ENCODE measurements around the gene CHN2. TPM values are rescaled to one million over a fixed set of nuclear protein-coding genes. Genes with fewer than 3 reads are reported as not detected.

The CHN2 gene
- total RNA-seq, 2 experiments from 2014 or later = 2.1 to 3.5 TPM

GRCh38 chr7:29300649-29301048 is 106.1 kb downstream of the CHN2 start:
- Histone ChIP-seq H3K9me3 (ENCODE audit: control insufficient read depth in 1 of 2, insufficient read depth in 1 of 2, low read length in 2 of 2) (no peaks in the 10 kb centered on the region), H3K27ac (ENCODE audit: low read depth in 1 of 2, low read length in 2 of 2) (no peak overlapping the region), H3K36me3 (ENCODE audit: insufficient read depth, low read length) (no peaks in the 10 kb centered on the region), H3K4me1 (ENCODE audit: insufficient read depth, low read length) (no peaks in the 10 kb centered on the region), H3K27me3 (ENCODE audit: control insufficient read depth in 1 of 2, insufficient read depth in 2 of 2, low read length in 2 of 2) (no peaks in the 10 kb centered on the region), H3K4me3 (ENCODE audit: low read length) (no peak overlapping the region)
- TF ChIP-seq, protein P1, sequence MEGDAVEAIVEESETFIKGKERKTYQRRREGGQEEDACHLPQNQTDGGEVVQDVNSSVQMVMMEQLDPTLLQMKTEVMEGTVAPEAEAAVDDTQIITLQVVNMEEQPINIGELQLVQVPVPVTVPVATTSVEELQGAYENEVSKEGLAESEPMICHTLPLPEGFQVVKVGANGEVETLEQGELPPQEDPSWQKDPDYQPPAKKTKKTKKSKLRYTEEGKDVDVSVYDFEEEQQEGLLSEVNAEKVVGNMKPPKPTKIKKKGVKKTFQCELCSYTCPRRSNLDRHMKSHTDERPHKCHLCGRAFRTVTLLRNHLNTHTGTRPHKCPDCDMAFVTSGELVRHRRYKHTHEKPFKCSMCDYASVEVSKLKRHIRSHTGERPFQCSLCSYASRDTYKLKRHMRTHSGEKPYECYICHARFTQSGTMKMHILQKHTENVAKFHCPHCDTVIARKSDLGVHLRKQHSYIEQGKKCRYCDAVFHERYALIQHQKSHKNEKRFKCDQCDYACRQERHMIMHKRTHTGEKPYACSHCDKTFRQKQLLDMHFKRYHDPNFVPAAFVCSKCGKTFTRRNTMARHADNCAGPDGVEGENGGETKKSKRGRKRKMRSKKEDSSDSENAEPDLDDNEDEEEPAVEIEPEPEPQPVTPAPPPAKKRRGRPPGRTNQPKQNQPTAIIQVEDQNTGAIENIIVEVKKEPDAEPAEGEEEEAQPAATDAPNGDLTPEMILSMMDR (IDR thresholded peaks at IDR 0.05) = no peak
- ChIA-PET POLR2A (no interaction called here), CTCF (no interaction called here)
- no peak for DNase-seq
- intact Hi-C loops (cut with DNase I, micrococcal nuclease) = no loop called here
- H3K36me3 Mint-ChIP-seq (ENCODE audit: low read depth) = no peaks in the 10 kb centered on the region
- no peak for ATAC-seq (ENCODE audit: poor library complexity)
- H3K9me3 Mint-ChIP-seq = no peaks in the 10 kb centered on the region
- no peak overlapping the region for H3K27ac Mint-ChIP-seq
- H3K4me3 Mint-ChIP-seq = no peak overlapping the region
- no peaks in the 10 kb centered on the region for H3K4me1 Mint-ChIP-seq (ENCODE audit: low read depth)
- H3K27me3 Mint-ChIP-seq = no peaks in the 10 kb centered on the region

GRCh38 chr7:29302666-29303395 is 108.3 kb downstream of the CHN2 start:
- no peak overlapping the region for H3K27ac ChIP-seq (ENCODE audit: low read depth in 1 of 2, low read length in 2 of 2)
- intact Hi-C loops (cut with DNase I, micrococcal nuclease) = no loop called here
- DNase-seq (no peak), ATAC-seq (ENCODE audit: poor library complexity) (no peak)
- Mint-ChIP-seq H3K27ac (no peak overlapping the region), H3K27me3 (no peaks in the 10 kb centered on the region), H3K4me3 (no peak overlapping the region), H3K9me3 (no peaks in the 10 kb centered on the region), H3K4me1 (ENCODE audit: low read depth) (no peaks in the 10 kb centered on the region), H3K36me3 (ENCODE audit: low read depth) (no peaks in the 10 kb centered on the region)
- no peak overlapping the region for H3K4me3 ChIP-seq (ENCODE audit: low read length)
- no peaks in the 10 kb centered on the region for H3K27me3 ChIP-seq (ENCODE audit: control insufficient read depth in 1 of 2, insufficient read depth in 2 of 2, low read length in 2 of 2)
- H3K9me3 ChIP-seq (ENCODE audit: control insufficient read depth in 1 of 2, insufficient read depth in 1 of 2, low read length in 2 of 2) = no peaks in the 10 kb centered on the region
- H3K4me1 ChIP-seq (ENCODE audit: insufficient read depth, low read length) = no peaks in the 10 kb centered on the region
- no peaks in the 10 kb centered on the region for H3K36me3 ChIP-seq (ENCODE audit: insufficient read depth, low read length)
- TF ChIP-seq, protein P1 (IDR thresholded peaks at IDR 0.05) = no peak
- POLR2A ChIA-PET = no interaction called here
- CTCF ChIA-PET = no interaction called here

DNA sequence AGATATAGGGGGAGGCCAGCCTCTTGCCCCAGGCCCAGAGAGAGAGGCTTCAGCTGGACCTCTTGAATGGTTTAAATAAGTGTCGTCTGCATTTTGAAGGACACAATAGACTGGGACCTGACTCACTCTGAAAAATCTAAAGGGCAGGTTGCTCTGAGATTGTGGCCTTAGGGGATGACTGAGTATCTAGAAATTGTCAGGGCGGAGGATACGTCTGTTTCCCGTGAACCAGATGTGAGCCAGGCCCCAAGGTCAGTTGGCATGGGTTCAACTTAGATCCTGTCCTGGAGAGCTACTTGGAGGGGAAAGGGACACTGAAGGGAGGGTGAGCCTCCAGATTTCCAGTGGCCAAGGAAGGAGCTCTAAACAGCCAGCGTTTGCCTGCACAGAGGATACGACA is 110.2 kb downstream of the CHN2 start:
- intact Hi-C loops (cut with DNase I, micrococcal nuclease) = no loop called here
- no peaks in the 10 kb centered on the region for H3K4me1 Mint-ChIP-seq (ENCODE audit: low read depth)
- H3K9me3 Mint-ChIP-seq = no peaks in the 10 kb centered on the region
- H3K27ac ChIP-seq (ENCODE audit: low read depth in 1 of 2, low read length in 2 of 2) = no peak overlapping the region
- H3K27me3 ChIP-seq (ENCODE audit: control insufficient read depth in 1 of 2, insufficient read depth in 2 of 2, low read length in 2 of 2) = no peaks in the 10 kb centered on the region
- H3K4me1 ChIP-seq (ENCODE audit: insufficient read depth, low read length) = no peaks in the 10 kb centered on the region
- no peaks in the 10 kb centered on the region for H3K36me3 ChIP-seq (ENCODE audit: insufficient read depth, low read length)
- H3K4me3 Mint-ChIP-seq = no peak overlapping the region
- TF ChIP-seq, protein P1 (IDR thresholded peaks at IDR 0.05) = no peak
- H3K9me3 ChIP-seq (ENCODE audit: control insufficient read depth in 1 of 2, insufficient read depth in 1 of 2, low read length in 2 of 2) = peaks cover 0 to 6% of the 10 kb centered on the region in 2 experiments
- ChIA-PET POLR2A (no interaction called here), CTCF (no interaction called here)
- no peak overlapping the region for H3K27ac Mint-ChIP-seq
- no peak overlapping the region for H3K4me3 ChIP-seq (ENCODE audit: low read length)
- H3K36me3 Mint-ChIP-seq (ENCODE audit: low read depth) = no peaks in the 10 kb centered on the region
- ATAC-seq (ENCODE audit: poor library complexity) (no peak), DNase-seq (no peak)
- no peaks in the 10 kb centered on the region for H3K27me3 Mint-ChIP-seq

Data from CD4-positive, alpha-beta T cell (primary cell).